ENCODE measurements around the gene NEURL1. TPM values are rescaled to one million over a fixed set of nuclear protein-coding genes. Genes with fewer than 3 reads are reported as not detected.
A peak's percentile ranks its signal among the peaks of the same experiment; 100 is the strongest.

Gene NEURL1
- total RNA-seq, 1 donor from 2014 or later = 3.4 TPM

- H3K27me3 Mint-ChIP-seq (ENCODE audit: insufficient read depth) = peaks cover 42% of the 10 kb centered on the region
- no peak for DNase-seq (ENCODE audit: low spot score)
- intact Hi-C loops (cut with micrococcal nuclease) = loop anchor here (1.0 to 10.0 kb wide), 3 partner anchors 13 to 576 kb away; partner anchors contain the start of gene CNNM2
- H3K27ac Mint-ChIP-seq = peak overlapping the region; percentile 42
- no peak overlapping the region for H3K4me3 Mint-ChIP-seq
- H3K4me1 Mint-ChIP-seq (ENCODE audit: low read depth) = peaks cover 34% of the 10 kb centered on the region
- no peaks in the 10 kb centered on the region for H3K36me3 Mint-ChIP-seq (ENCODE audit: low read depth)
- no peaks in the 10 kb centered on the region for H3K9me3 Mint-ChIP-seq
These were observed 2.6 kb upstream of the NEURL1 start for GRCh38 chr10:103490986-103491314.

GRCh38 chr10:103491729-103492364, 1.7 kb upstream of the NEURL1 start:
- H3K36me3 Mint-ChIP-seq (ENCODE audit: low read depth) = no peaks in the 10 kb centered on the region
- peaks cover 33% of the 10 kb centered on the region for H3K4me1 Mint-ChIP-seq (ENCODE audit: low read depth)
- intact Hi-C loops (cut with micrococcal nuclease) = loop anchor here (5.0 to 10.0 kb wide), 2 partner anchors 205 to 577 kb away; partner anchors contain the start of gene CNNM2
- no peaks in the 10 kb centered on the region for H3K9me3 Mint-ChIP-seq
- H3K27ac Mint-ChIP-seq = peak overlapping the region; percentile 42
- no peak for DNase-seq (ENCODE audit: low spot score)
- peak overlapping the region; percentile 51 for H3K4me3 Mint-ChIP-seq
- H3K27me3 Mint-ChIP-seq (ENCODE audit: insufficient read depth) = peaks cover 43% of the 10 kb centered on the region

- peak overlapping the region; percentile 84 for H3K4me3 Mint-ChIP-seq
- no peaks in the 10 kb centered on the region for H3K9me3 Mint-ChIP-seq
- no peaks in the 10 kb centered on the region for H3K36me3 Mint-ChIP-seq (ENCODE audit: low read depth)
- peaks cover 51% of the 10 kb centered on the region for H3K27me3 Mint-ChIP-seq (ENCODE audit: insufficient read depth)
- intact Hi-C loops (cut with micrococcal nuclease) = loop anchor here (5.0 to 10.0 kb wide), 2 partner anchors 205 to 578 kb away; partner anchors contain the start of gene CNNM2
- peaks cover 33% of the 10 kb centered on the region for H3K4me1 Mint-ChIP-seq (ENCODE audit: low read depth)
- no peak for DNase-seq (ENCODE audit: low spot score)
- H3K27ac Mint-ChIP-seq = peak overlapping the region; percentile 21
These were observed 747 bp upstream of the NEURL1 start for GRCh38 chr10:103492655-103493261.

GRCh38 chr10:103493916-103494877, 692 bp downstream of the NEURL1 start:
- Mint-ChIP-seq H3K27ac (no peak overlapping the region), H3K9me3 (no peaks in the 10 kb centered on the region), H3K4me3 (peak overlapping the region; percentile 70), H3K27me3 (ENCODE audit: insufficient read depth) (peaks cover 53% of the 10 kb centered on the region), H3K36me3 (ENCODE audit: low read depth) (no peaks in the 10 kb centered on the region), H3K4me1 (ENCODE audit: low read depth) (peaks cover 33% of the 10 kb centered on the region)
- peak; percentile 36 for DNase-seq (ENCODE audit: low spot score)
- intact Hi-C loops (cut with micrococcal nuclease) = loop anchor here (2.0 to 10.0 kb wide), 4 partner anchors 61 to 579 kb away; partner anchors contain the start of gene CNNM2

GRCh38 chr10:103495321-103495720, 1.8 kb downstream of the NEURL1 start:
- peak overlapping the region; percentile 70 for H3K4me3 Mint-ChIP-seq

GRCh38 chr10:103497161-103497915, 3.8 kb downstream of the NEURL1 start:
- DNase-seq (ENCODE audit: low spot score) = no peak
- no peaks in the 10 kb centered on the region for H3K9me3 Mint-ChIP-seq
- H3K36me3 Mint-ChIP-seq (ENCODE audit: low read depth) = no peaks in the 10 kb centered on the region
- no peak overlapping the region for H3K4me3 Mint-ChIP-seq
- no peak overlapping the region for H3K27ac Mint-ChIP-seq
- H3K27me3 Mint-ChIP-seq (ENCODE audit: insufficient read depth) = peaks cover 55% of the 10 kb centered on the region
- intact Hi-C loops (cut with micrococcal nuclease) = loop anchor here (10.0 kb wide), 1 partner anchor 583 kb away; the partner anchor contains the start of gene CNNM2
- H3K4me1 Mint-ChIP-seq (ENCODE audit: low read depth) = peaks cover 36% of the 10 kb centered on the region

More at GRCh38 chr10:103495321-103495720, 1.8 kb downstream of the NEURL1 start:
- Mint-ChIP-seq H3K27ac (no peak overlapping the region), H3K36me3 (ENCODE audit: low read depth) (no peaks in the 10 kb centered on the region), H3K27me3 (ENCODE audit: insufficient read depth) (peaks cover 56% of the 10 kb centered on the region), H3K9me3 (no peaks in the 10 kb centered on the region), H3K4me1 (ENCODE audit: low read depth) (peaks cover 43% of the 10 kb centered on the region)
- intact Hi-C loops (cut with micrococcal nuclease) = loop anchor here (2.0 to 10.0 kb wide), 3 partner anchors 59 to 581 kb away; partner anchors contain the start of gene CNNM2
- DNase-seq (ENCODE audit: low spot score) = no peak

- Mint-ChIP-seq H3K9me3 (no peaks in the 10 kb centered on the region), H3K27me3 (ENCODE audit: insufficient read depth) (peaks cover 51% of the 10 kb centered on the region), H3K36me3 (ENCODE audit: low read depth) (no peaks in the 10 kb centered on the region), H3K4me1 (ENCODE audit: low read depth) (peaks cover 39% of the 10 kb centered on the region), H3K4me3 (no peak overlapping the region), H3K27ac (no peak overlapping the region)
- intact Hi-C loops (cut with micrococcal nuclease) = loop anchor here (10.0 kb wide), 1 partner anchor 584 kb away; the partner anchor contains the start of gene CNNM2
- DNase-seq (ENCODE audit: low spot score) = no peak
These were observed 5.6 kb downstream of the NEURL1 start for GRCh38 chr10:103498936-103499638.

- no peaks in the 10 kb centered on the region for H3K9me3 Mint-ChIP-seq
- no peaks in the 10 kb centered on the region for H3K36me3 Mint-ChIP-seq (ENCODE audit: low read depth)
- H3K4me1 Mint-ChIP-seq (ENCODE audit: low read depth) = peaks cover 46% of the 10 kb centered on the region
- H3K27me3 Mint-ChIP-seq (ENCODE audit: insufficient read depth) = peaks cover 48% of the 10 kb centered on the region
- no peak overlapping the region for H3K4me3 Mint-ChIP-seq
- no peak for DNase-seq (ENCODE audit: low spot score)
- intact Hi-C loops (cut with micrococcal nuclease) = loop anchor here (5.0 to 10.0 kb wide), 2 partner anchors 192 to 585 kb away; partner anchors contain the start of gene CNNM2
- H3K27ac Mint-ChIP-seq = no peak overlapping the region
These were observed 6.4 kb downstream of the NEURL1 start for GRCh38 chr10:103499881-103500280.

- Mint-ChIP-seq H3K4me1 (ENCODE audit: low read depth) (peaks cover 47% of the 10 kb centered on the region), H3K36me3 (ENCODE audit: low read depth) (no peaks in the 10 kb centered on the region), H3K27ac (no peak overlapping the region), H3K4me3 (peak overlapping the region; percentile 2), H3K9me3 (no peaks in the 10 kb centered on the region), H3K27me3 (ENCODE audit: insufficient read depth) (peaks cover 42% of the 10 kb centered on the region)
- DNase-seq (ENCODE audit: low spot score) = no peak
- intact Hi-C loops (cut with micrococcal nuclease) = loop anchor here (5.0 kb wide), 1 partner anchor 192 kb away; no protein-coding TSS in a partner anchor
These were observed 7.0 kb downstream of the NEURL1 start for GRCh38 chr10:103500481-103500880.

GRCh38 chr10:103501186-103501585, 7.7 kb downstream of the NEURL1 start:
- H3K36me3 Mint-ChIP-seq (ENCODE audit: low read depth) = no peaks in the 10 kb centered on the region
- H3K9me3 Mint-ChIP-seq = no peaks in the 10 kb centered on the region
- H3K4me3 Mint-ChIP-seq = peak overlapping the region; percentile 2
- intact Hi-C loops (cut with micrococcal nuclease) = loop anchor here (5.0 kb wide), 1 partner anchor 191 kb away; no protein-coding TSS in a partner anchor
- peaks cover 54% of the 10 kb centered on the region for H3K4me1 Mint-ChIP-seq (ENCODE audit: low read depth)
- H3K27ac Mint-ChIP-seq = no peak overlapping the region
- H3K27me3 Mint-ChIP-seq (ENCODE audit: insufficient read depth) = peaks cover 36% of the 10 kb centered on the region
- no peak for DNase-seq (ENCODE audit: low spot score)

GRCh38 chr10:103502849-103503660, 9.6 kb downstream of the NEURL1 start:
- intact Hi-C loops (cut with micrococcal nuclease) = loop anchor here (5.0 kb wide), 1 partner anchor 189 kb away; no protein-coding TSS in a partner anchor
- Mint-ChIP-seq H3K4me1 (ENCODE audit: low read depth) (peaks cover 54% of the 10 kb centered on the region), H3K27ac (peak overlapping the region; percentile 27), H3K27me3 (ENCODE audit: insufficient read depth) (peaks cover 39% of the 10 kb centered on the region), H3K9me3 (no peaks in the 10 kb centered on the region), H3K4me3 (peak overlapping the region; percentile 35), H3K36me3 (ENCODE audit: low read depth) (no peaks in the 10 kb centered on the region)
- DNase-seq (ENCODE audit: low spot score) = no peak
